GM15510 (cell line): Measurements from ENCODE around the gene AJM1.

ENCODE experiments used
- POLR2A ChIP-seq: IDR thresholded peaks from 3 replicates; pipeline ENCODE4 v1.6.1; 2011; ENCODE audit warnings: borderline replicate concordance; ENCODE audit not compliant: insufficient read length; ENCODE audit errors: extremely low read depth

AJM1 gene

GRCh38 chr9:136890661-136891060, 48.4 kb downstream of the AJM1 start:
- no peak for TF ChIP-seq POLR2A
